ENCODE measurements around the gene PPP1R12C.
A peak's percentile ranks its signal among the peaks of the same experiment; 100 is the strongest.
"Not testable (repeated sequence)": the region's sequence is repeated elsewhere in the genome, so short reads cannot be mapped to it uniquely, and the experiment has no call there.

PPP1R12C gene

DNA sequence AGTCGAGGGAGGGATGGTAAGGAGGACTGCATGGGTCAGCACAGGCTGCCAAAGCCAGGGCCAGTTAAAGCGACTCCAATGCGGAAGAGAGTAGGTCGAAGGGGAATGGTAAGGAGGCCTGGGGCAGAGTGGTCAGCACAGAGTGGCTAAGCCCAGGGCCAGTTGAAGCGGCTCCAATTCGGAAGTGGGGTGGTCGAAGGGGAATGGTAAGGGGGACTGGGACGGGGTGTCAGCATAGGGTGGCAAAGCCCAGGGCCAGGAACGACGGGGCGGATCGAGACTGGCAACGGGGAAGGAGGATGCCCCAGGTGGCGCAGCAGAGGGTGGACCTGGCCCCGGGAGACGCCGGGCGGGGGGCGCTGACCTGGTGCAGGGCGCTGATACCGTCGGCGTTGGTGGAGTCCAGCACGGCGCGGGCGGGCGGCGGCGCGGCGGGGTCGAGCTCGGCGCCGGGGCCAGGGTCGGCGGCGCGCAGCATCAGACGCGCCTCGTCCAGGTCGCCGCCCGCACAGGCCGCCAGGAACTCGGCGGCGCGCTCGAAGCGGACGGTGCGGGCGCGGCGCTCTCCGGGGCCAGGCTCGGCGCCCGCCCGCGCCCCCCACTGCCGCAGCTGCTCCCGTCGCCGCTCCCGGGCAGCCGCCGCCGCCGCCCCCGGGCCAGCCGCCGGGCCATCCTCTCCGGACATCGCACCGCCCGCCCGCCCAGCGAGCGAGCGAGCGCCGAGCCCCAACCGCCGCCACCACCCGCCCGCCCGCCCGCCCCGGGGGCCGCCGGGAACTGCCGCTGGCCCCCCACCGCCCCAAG is at the start of gene PPP1R12C:
TSS of gene PPP1R12C (minus strand) at position 779 of the 804 bp plus-strand sequence. CDS start at position 685, 94 bp downstream.
- DNase-seq (ENCODE audit: low spot score) = peak; percentile 14

DNA sequence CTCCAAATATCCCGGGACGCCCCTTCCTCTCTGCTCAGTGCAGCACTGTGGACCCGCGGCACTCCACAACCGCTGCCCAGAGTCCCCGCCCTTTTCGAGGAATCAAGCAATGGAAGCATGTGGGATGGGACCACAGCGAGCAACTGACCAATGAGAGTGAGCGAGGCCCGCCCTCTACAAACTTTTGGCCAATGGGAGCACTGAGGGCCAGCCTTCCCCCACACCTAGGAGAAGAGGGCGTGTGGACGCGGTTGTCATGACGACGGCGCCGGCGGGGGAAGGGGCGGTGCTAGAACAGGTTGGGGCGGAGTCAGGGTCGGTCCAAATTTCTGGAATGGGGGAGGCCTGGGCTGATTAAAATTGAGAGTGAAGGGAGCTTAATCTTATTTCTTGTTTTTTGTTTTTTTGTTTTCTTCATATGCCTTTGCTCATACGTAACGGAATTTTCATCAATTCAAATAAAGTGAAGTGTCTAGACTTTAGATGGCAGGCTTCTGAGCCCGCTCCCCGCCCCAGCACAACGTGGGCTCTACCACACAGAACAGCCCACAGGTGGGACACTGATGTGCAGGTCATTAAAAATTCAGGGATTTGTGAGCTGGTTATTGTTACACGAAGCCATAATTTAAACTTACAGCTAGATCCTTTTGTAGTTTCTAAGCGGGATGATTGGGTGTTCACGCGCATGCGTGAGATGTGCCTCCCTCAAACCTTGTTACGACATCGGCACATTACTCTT is 49.3 kb upstream of the PPP1R12C start, which contains the start of gene DNAAF3:
TSS of gene DNAAF3 (minus strand) at position 84 of the 739 bp plus-strand sequence. CDS start 200 bp downstream, outside the sequence.
- DNase-seq (ENCODE audit: low spot score) = peak; percentile 97

DNA sequence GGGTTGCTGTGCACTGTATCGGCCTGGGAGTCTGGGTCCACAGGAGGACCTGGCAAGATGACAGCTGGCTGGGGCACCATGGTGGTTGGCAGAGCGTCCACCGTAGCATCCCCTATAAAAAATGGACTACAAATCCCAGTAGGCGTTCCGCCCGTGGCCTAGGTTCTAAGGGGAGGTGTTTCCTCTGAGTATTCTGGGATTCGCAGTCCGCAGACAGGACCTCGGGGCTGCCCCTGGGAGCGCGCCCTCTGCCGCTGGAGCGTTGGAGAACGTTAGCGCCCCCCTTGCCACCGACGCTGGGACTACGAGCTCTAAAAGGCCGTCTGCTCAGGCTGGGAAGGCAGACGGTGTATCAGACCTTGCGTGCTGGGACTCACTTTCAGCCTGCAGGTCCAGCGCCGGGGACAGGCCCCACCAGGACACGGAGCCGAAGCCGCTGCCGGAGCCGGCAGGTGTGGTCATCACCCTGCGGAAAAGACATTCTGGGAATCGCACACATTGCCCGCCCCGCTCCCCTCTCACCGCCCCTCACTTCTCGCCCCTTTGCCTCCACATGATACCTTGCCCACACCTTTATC is 48.6 kb upstream of the PPP1R12C start:
- peak; percentile 75 for DNase-seq (ENCODE audit: low spot score)

DNA sequence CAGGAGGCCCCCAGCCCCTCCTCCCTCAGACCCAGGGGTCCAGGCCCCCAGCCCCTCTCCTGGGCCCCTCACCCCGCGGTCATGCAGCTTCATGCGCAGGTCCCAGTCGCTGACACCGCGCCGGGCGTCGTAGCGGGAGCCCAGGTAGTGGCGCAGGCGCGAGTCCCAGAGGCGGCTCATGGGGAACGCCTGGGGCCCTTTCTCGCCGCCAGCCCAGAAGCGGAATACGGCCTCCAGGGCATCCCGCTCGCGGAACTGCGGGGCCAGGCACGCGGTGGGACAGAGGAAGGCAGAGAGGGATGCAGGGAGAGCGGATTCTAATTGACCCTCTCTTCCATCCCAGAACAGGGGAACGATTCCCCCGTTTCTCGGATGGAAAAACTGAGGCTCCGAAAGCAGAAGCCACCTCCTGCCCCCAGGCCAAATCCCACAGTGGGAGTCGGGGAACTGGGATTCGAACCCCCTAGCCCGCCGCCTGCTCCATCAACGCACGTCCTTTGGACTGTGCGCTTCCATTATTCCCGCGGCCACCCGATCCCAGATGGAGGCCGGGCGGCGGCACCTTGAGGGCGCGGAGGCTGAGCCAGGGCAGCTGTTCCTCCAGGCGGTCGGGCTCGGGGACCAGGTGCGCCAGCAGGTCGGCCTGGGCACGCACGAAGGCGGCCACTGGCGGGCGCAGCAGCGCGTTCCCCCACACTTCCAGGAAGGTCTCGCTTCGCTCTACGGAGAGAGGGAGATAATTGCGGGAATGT is 44.3 kb upstream of the PPP1R12C start:
- no peak for DNase-seq (ENCODE audit: low spot score)

- no peak for DNase-seq (ENCODE audit: low spot score)
Measured at GRCh38 chr19:55160986-55161365, 43.5 kb upstream of the PPP1R12C start.

GRCh38 chr19:55160128-55160985 is 42.9 kb upstream of the PPP1R12C start:
- peak; percentile 91 for DNase-seq (ENCODE audit: low spot score)

DNA sequence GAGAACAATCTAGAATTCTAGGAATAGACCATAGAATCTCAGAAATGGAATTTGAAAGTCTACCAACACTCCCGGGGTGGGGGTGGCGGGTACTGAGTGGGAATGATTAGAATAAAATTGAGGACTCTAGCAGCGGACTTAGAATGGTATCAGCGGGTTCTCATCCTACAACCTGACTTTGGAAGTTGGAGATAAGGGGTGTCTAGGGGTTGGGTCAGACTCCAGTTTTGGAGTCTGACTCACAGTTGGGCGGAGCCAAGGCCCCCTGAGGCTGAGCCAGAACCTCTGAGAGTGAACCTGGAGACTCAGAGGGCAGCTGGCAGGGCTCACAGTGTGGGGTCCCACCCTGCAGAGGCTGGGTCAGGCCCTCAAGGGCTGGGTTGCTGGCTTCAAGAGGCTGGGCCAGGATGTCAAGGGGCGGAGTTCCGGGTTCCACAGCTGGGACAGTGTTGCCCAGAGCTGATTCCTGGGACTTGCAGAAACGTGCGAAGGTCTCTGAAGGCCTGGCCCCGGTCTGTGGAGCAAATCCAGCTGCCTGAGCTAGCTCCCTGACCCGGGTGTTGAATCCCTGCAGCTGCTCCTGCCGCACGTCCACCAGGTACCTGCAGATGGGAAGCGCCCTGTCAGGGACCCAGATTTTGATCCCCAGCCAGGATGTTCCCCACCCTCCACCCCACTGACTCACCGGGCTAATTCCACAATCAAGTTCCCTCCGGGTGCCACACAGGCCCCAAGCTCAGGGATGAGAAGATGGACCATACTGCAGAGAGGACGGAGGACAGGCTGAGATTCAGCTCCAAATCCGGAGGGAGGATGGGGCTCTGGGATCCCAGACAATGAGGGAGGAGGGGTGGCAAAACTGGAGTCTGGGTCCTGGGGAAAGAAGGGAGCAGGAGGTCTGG is 41.7 kb upstream of the PPP1R12C start:
- DNase-seq (ENCODE audit: low spot score) = no peak

DNA sequence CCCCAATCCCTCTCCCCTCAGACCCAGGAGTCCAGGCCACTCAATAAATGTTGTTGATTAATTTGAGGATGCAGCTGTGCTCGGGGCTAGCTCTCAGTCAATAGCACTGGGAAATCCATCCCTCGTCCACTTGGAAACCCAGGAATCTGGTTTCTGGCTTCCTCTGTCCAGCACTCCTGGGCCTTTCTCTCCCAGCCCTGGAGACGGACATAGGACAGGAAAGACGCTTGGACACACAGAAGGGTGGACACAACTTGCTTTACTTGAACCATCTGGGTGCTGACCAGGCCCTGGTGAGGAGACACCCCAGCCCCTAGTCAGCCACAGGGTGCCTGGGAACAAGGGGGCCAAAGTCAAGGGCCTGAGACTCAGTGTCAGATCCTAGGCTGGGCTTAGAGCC is 41.0 kb upstream of the PPP1R12C start:
- no peak for DNase-seq (ENCODE audit: low spot score)

- no peak for DNase-seq (ENCODE audit: low spot score)
Measured at GRCh38 chr19:55157064-55157908, 39.8 kb upstream of the PPP1R12C start, which contains the start of gene TNNI3. Gene TNNI3 (minus strand): TSS chr19:55157732. CDS start chr19:55157589, 143 bp downstream.

DNA sequence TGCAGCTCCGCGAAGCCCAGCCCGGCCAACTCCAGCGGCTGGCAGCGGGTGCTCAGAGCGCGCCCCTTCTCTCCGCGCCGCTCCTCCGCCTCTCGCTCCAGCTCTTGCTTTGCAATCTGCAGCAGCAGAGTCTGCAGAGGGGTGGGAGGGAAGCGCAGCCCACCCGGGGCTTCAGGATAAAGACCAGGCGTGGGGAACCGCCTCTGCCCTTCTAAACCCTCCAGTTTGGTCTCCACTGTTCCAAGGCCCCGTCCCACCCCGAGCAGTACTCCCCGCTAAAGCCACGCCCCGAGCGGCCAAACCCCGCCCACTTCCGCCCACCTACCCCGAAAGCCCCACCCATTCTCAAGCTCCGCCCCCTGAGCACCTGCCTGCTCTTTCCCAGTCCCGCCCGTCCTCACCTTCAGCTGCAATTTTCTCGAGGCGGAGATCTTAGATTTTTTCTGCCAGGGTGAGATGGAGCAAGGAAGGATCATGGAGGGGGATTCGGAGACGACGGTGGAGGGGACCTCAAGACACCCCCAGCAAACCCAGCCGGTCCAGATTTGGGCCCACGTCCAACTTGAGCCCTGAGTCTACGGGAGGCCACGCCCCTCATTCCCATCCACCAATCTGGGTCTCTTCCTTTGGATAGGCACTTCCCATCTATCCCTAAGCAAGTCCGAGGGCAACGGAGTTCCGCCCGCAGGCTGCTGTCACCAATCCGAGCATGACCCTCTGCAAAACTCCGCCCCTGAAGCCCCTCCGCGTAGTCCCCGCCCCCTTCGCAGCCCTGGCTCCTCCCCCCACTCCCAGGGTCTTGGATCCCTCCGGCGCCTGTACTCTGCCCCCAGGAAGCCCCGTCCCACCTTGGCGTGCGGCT is 39.0 kb upstream of the PPP1R12C start:
- peak; percentile 94 for DNase-seq (ENCODE audit: low spot score)

DNA sequence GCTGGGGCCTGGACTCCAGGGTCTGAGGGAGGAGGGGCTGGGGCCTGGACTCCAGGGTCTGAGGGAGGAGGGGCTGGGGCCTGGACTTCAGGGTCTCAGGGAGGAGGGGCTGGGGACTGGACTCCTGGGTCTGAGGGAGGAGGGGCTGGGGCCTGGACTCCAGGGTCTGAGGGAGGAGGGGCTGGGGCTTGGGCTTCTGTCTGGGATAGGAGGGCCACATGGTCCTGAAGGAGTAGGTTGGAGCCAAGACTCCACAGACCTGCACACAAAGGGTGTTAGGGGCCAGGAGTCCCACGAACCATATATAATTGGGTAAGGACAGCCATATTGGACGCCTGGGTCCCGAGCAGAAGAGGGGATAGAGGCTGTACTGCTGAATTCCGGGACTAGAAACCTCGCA is 38.3 kb upstream of the PPP1R12C start:
- DNase-seq (ENCODE audit: low spot score) = not testable (repeated sequence)

DNA sequence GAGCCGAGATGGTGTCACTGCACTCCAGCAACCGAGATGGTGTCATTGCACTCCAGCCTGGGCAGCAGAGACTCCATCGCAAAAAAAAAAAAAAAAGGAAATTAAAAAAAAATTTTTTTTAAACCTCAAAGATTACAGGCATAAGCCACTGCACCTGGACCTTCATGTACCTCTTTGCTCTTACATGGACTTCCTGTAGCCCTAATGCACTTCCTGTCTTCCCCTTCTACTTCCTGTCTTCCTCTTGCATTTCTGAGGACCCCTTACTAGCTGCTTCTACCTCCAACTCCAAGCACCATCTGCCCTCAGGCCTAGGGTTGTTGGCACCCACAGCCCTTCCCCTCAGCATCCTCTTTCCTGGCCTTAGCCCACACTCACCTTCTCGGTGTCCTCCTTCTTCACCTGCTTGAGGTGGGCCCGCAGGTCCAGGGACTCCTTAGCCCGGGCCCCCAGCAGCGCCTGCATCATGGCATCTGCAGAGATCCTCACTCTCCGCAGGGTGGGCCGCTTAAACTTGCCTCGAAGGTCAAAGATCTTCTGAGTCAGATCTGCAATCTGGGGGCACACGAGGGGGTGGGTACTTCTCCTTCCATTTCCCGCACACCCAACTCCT is 36.3 kb upstream of the PPP1R12C start:
- no peak for DNase-seq (ENCODE audit: low spot score)

GRCh38 chr19:55152017-55152416 is 34.6 kb upstream of the PPP1R12C start:
- DNase-seq (ENCODE audit: low spot score) = no peak

DNA sequence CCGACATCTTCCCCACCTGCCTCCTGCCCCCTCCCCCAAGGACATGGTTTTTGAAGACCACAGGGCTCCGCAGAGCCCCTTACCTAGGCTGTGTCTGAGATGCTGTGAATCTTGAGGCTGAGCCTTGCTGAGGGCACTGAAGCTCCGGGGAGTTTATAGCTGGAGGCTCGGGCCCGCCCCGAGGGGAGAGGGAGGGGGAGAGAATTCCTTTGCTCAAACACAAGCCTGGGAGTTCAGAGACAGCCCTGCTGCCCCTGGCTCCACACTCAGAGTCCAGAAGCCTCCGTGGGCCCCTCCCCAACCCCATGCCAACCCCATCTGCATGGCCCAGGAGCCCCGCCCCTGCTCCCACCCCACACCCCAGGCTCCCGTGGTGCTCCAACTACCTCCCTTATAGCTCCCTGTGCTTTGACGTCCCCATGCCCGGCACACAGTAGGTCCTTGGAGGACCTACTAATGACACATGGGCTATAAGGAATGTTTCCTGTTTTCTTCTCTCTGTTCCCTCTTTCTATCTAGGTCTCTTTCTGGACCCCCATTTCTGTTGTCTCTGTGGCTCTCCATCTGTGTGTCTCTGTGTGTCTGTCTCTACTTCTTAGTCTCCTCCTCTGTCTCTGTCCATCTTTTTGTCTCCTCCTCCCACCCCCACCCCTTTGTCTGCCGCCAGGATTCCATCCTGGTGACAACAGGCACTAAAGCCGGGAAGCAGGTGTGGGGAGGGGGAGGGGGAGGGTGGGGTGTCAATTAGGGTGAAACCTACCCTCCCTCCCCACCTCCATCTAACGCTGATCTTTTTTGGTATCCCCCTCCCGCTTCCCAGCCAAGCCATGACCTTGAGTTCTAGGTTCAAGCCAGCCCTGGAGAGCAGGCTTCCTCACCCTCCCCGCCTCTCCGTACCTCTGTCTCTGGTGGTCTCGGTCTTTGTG is 31.9 kb upstream of the PPP1R12C start, which contains the start of gene TNNT1:
TSS of gene TNNT1 (minus strand) at position 129 of the 926 bp plus-strand sequence. CDS start 2,049 bp downstream, outside the sequence.
- DNase-seq (ENCODE audit: low spot score) = peak; percentile 51

DNA sequence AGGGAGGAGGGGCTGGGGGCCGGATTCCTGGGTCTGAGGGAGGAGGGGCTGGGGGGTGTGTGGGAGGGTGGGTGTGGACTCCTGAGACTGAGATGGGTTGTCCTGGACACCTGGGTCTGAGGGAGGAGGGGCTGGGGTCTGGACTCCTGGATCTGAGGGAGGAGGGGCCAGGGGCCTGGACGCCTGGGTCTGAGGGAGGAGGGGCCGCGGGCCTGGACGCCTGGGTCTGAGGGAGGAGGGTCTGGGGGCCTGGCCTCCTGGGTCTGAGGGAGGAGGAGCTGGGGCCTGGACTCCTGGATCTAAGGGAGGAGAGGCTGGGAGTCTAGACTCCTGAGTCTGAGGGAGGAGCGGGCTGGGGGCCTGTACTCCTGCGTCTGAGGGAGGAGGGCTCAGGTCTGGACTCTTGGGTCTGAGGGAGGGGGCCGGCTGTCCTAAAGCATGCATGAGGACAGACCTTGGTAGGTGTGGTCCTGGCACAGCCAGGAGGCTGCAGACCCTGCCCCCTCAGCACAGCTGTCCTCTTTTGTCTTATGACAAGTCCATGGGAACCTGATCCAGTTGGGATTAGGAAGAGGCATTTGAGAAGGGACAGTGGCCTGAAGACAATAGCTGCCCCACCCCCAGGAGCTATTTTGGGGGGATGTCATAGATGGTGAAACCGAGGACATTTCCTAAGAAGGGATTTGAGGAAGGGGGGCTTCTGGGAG is 30.3 kb upstream of the PPP1R12C start:
- DNase-seq (ENCODE audit: low spot score) = no peak

Data from iPS-NIHi11 (cell line).